Loucy (cell line): ENCODE results near the gene PHKG1.

ENCODE experiments used
- EZH2phosphoT487 ChIP-seq: fragments of 200-600 bp; IDR thresholded peaks from 2 replicates; pipeline ENCODE4 v1.6.1; 2018; ENCODE audit warnings: antibody characterized with exemption, mild to moderate bottlenecking, moderate library complexity, borderline replicate concordance
- TF ChIP-seq, protein P1 (sequence below): fragments of 200-600 bp; sonication (generic); conservative IDR thresholded peaks from 2 replicates; pipeline ENCODE4 v1.5.1; 2014; ENCODE audit warnings: mild to moderate bottlenecking, antibody characterized with exemption, low read length

DNA sequence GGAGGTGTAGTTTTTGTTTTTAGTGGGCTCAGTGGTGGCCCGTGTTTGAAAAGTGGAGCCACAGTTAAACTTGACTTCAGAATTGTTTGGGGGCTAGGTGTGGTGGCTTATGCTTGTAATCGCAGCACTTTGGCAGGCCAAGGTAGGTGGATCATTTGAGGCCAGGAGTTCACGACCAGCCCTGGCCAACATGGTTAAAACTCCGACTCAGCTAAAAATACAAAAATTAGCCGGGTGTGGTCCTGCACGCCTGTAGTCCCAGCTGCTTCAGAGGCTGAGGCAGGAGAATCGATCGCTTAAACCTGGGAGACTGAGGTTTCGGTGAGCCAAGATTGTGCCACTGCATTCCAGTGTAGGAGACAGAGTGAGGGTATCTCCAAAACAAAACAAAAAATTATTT is 39.4 kb downstream of the PHKG1 start:
- TF ChIP-seq, protein P1, sequence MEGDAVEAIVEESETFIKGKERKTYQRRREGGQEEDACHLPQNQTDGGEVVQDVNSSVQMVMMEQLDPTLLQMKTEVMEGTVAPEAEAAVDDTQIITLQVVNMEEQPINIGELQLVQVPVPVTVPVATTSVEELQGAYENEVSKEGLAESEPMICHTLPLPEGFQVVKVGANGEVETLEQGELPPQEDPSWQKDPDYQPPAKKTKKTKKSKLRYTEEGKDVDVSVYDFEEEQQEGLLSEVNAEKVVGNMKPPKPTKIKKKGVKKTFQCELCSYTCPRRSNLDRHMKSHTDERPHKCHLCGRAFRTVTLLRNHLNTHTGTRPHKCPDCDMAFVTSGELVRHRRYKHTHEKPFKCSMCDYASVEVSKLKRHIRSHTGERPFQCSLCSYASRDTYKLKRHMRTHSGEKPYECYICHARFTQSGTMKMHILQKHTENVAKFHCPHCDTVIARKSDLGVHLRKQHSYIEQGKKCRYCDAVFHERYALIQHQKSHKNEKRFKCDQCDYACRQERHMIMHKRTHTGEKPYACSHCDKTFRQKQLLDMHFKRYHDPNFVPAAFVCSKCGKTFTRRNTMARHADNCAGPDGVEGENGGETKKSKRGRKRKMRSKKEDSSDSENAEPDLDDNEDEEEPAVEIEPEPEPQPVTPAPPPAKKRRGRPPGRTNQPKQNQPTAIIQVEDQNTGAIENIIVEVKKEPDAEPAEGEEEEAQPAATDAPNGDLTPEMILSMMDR: no peak
- no peak for TF ChIP-seq EZH2phosphoT487
